Measurements from ENCODE around the gene NACC2. TPM values are rescaled to one million over a fixed set of nuclear protein-coding genes. Genes with fewer than 3 reads are reported as not detected.

NACC2 gene
- polyA plus RNA-seq, 1 of the 3 experiments (the other 2 are of a cell fraction): 22.1 TPM

DNA sequence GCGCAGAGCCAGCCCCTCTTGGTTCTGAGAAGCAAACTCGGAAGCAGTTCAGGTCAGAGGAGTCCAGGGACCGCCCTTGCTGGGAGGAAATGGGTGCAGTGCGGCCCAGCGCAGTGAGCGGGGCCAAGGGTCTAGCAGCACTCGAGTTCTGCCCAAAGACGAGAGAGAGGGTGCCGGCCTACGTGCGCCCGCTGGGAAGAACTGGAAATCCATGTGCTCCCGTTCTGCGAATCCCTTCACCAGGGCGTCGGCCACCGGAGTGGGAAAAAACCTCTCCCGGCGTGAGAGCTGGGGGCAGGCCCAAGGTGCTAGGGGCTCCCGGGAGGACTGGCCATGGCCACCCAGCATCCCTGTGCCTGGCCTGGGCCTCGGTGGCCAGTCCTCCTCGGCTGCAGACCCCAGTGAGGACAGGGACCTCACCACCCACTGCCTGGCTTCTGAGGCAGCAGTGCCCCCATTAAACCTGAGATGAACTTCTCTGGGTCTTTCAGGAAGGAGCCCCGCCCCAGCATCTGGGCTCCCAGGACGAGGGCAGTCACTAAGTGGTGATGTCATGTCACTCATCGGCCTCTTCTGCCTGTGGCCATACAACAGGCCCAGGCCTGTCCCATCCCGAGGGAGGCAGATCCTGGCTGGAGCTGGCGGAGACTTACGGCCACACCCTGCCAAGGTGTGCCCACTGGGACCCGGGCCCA is 13.0 kb upstream of the NACC2 start:
- H3K9ac ChIP-seq: no peak overlapping the region
- H4K20me1 ChIP-seq (ENCODE audit: insufficient read depth): no peaks in the 10 kb centered on the region
- peaks cover 6% of the 10 kb centered on the region for H3F3A ChIP-seq (replicated peaks; ENCODE audit: insufficient read depth)
- no peaks in the 10 kb centered on the region for H3K36me3 ChIP-seq (replicated peaks in 1 of 2; ENCODE audit: control insufficient read depth in 1 of 2, insufficient read depth in 2 of 2, low read length in 1 of 2)
- no peak for TF ChIP-seq TEAD4 (IDR thresholded peaks at IDR 0.05; ENCODE audit: borderline replicate concordance, insufficient read depth)
- no peak for TF ChIP-seq RAD21 (IDR thresholded peaks at IDR 0.05; ENCODE audit: low read length)
- TF ChIP-seq MEF2A (IDR thresholded peaks at IDR 0.05; ENCODE audit: borderline replicate concordance, low read depth): no peak
- TF ChIP-seq, protein P1, sequence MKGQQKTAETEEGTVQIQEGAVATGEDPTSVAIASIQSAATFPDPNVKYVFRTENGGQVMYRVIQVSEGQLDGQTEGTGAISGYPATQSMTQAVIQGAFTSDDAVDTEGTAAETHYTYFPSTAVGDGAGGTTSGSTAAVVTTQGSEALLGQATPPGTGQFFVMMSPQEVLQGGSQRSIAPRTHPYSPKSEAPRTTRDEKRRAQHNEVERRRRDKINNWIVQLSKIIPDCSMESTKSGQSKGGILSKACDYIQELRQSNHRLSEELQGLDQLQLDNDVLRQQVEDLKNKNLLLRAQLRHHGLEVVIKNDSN (IDR thresholded peaks at IDR 0.05; ENCODE audit: borderline replicate concordance, low read depth): no peak
- TF ChIP-seq, protein P2, sequence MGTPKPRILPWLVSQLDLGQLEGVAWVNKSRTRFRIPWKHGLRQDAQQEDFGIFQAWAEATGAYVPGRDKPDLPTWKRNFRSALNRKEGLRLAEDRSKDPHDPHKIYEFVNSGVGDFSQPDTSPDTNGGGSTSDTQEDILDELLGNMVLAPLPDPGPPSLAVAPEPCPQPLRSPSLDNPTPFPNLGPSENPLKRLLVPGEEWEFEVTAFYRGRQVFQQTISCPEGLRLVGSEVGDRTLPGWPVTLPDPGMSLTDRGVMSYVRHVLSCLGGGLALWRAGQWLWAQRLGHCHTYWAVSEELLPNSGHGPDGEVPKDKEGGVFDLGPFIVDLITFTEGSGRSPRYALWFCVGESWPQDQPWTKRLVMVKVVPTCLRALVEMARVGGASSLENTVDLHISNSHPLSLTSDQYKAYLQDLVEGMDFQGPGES (IDR thresholded peaks at IDR 0.05; ENCODE audit: low read depth, low read length): no peak
- TF ChIP-seq, protein P3, sequence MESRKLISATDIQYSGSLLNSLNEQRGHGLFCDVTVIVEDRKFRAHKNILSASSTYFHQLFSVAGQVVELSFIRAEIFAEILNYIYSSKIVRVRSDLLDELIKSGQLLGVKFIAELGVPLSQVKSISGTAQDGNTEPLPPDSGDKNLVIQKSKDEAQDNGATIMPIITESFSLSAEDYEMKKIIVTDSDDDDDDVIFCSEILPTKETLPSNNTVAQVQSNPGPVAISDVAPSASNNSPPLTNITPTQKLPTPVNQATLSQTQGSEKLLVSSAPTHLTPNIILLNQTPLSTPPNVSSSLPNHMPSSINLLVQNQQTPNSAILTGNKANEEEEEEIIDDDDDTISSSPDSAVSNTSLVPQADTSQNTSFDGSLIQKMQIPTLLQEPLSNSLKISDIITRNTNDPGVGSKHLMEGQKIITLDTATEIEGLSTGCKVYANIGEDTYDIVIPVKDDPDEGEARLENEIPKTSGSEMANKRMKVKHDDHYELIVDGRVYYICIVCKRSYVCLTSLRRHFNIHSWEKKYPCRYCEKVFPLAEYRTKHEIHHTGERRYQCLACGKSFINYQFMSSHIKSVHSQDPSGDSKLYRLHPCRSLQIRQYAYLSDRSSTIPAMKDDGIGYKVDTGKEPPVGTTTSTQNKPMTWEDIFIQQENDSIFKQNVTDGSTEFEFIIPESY (IDR thresholded peaks at IDR 0.05; ENCODE audit: borderline replicate concordance, low read depth): no peak
- TF ChIP-seq, protein P4, sequence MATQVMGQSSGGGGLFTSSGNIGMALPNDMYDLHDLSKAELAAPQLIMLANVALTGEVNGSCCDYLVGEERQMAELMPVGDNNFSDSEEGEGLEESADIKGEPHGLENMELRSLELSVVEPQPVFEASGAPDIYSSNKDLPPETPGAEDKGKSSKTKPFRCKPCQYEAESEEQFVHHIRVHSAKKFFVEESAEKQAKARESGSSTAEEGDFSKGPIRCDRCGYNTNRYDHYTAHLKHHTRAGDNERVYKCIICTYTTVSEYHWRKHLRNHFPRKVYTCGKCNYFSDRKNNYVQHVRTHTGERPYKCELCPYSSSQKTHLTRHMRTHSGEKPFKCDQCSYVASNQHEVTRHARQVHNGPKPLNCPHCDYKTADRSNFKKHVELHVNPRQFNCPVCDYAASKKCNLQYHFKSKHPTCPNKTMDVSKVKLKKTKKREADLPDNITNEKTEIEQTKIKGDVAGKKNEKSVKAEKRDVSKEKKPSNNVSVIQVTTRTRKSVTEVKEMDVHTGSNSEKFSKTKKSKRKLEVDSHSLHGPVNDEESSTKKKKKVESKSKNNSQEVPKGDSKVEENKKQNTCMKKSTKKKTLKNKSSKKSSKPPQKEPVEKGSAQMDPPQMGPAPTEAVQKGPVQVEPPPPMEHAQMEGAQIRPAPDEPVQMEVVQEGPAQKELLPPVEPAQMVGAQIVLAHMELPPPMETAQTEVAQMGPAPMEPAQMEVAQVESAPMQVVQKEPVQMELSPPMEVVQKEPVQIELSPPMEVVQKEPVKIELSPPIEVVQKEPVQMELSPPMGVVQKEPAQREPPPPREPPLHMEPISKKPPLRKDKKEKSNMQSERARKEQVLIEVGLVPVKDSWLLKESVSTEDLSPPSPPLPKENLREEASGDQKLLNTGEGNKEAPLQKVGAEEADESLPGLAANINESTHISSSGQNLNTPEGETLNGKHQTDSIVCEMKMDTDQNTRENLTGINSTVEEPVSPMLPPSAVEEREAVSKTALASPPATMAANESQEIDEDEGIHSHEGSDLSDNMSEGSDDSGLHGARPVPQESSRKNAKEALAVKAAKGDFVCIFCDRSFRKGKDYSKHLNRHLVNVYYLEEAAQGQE (IDR thresholded peaks at IDR 0.05; ENCODE audit: low read depth, low read length): no peak
- TF ChIP-seq POLR2AphosphoS5 (IDR thresholded peaks at IDR 0.05; ENCODE audit: low read depth, low read length): no peak
- no peak for TF ChIP-seq CHD2 (IDR thresholded peaks at IDR 0.05; ENCODE audit: low read length, partially characterized antibody)
- WGBS (ENCODE audit: low lambda C conversion rate): 93% methylated on average over 13 of the region's 29 CpGs
- no peak overlapping the region for H3K4me3 ChIP-seq (ENCODE audit: low read depth in 2 of 2, low read length in 1 of 2)
- peaks cover 36 to 53% of the 10 kb centered on the region in 2 experiments; a peak in 3 of 4 replicates for H3K4me1 ChIP-seq (ENCODE audit: control insufficient read depth in 1 of 2, insufficient read depth in 2 of 2, low read depth in 1 of 2, low read length in 1 of 2)
- no peak for DNase-seq
- no peaks in the 10 kb centered on the region for H3K79me2 ChIP-seq (ENCODE audit: insufficient read depth)
- H3K9me2 ChIP-seq: no peaks in the 10 kb centered on the region
- H3K27me3 ChIP-seq (ENCODE audit: insufficient read depth): no peaks in the 10 kb centered on the region
- ChIA-PET CTCF (interaction anchor here (0.6 to 1.5 kb wide), 6 partner anchors 10 to 279 kb away, joined by 3 to 4 read pairs (median 3); no protein-coding TSS in a partner anchor), POLR2A (no interaction called here)
- no peak overlapping the region; a peak in 1 of 4 replicates for H3K27ac ChIP-seq (ENCODE audit: low read depth in 2 of 2, low read length in 1 of 2)
- no peak overlapping the region for H3K4me2 ChIP-seq
- H2AFZ ChIP-seq (ENCODE audit: low read depth): no peak overlapping the region
- H3K9me3 ChIP-seq: no peaks in the 10 kb centered on the region
